Urinary bladder (tissue), 4 donors: ENCODE results near the gene HAND2. TPM values are rescaled to one million over a fixed set of nuclear protein-coding genes. Genes with fewer than 3 reads are reported as not detected.

Source experiments
- DNase-seq: peaks from one replicate; pipeline ENCODE4 v3.0.0-alpha.2; 2015; ENCODE audit errors: extremely low spot score
- H3K27ac ChIP-seq: one replicate; pipeline ENCODE4 v1.5.1; 2013; ENCODE audit warnings: low read depth, mild to moderate bottlenecking, moderate library complexity
- H3K36me3 ChIP-seq: one replicate; pipeline ENCODE4 v1.6.1; 2013; ENCODE audit warnings: mild to moderate bottlenecking, moderate library complexity; ENCODE audit not compliant: insufficient read depth
- H3K4me1 ChIP-seq: one replicate; pipeline ENCODE4 v1.6.1; 2013; ENCODE audit warnings: mild to moderate bottlenecking, moderate library complexity; ENCODE audit not compliant: insufficient read depth
- H3K4me3 ChIP-seq: one replicate; pipeline ENCODE4 v1.5.1; 2013; ENCODE audit warnings: low read depth, low read length
- WGBS: extraction: QIAGEN DNeasy Blood & Tissue Kit; methylation state at CpG from one replicate; pipeline ENCODE4 v1.1.7; 2013; 5-methylcytosine and 5-hydroxymethylcytosine counted together
- polyA plus RNA-seq: library from polyadenylated mRNA; stranded (reverse); fragments of 200-250 nt; gene quantifications from one replicate; pipeline ENCODE4 v1.2.3, GENCODE V29; 2013
- total RNA-seq: library from RNA; depleted of rRNA; stranded (reverse); fragments of >200 nt; gene quantifications from one replicate; pipeline ENCODE4 v1.2.3, GENCODE V29; 2014
- donor health status: healthy with polysubstance abuse.
- donor health status: healthy.

HAND2 gene
- 14.5 TPM for total RNA-seq
- 75.1 TPM for polyA plus RNA-seq

DNA sequence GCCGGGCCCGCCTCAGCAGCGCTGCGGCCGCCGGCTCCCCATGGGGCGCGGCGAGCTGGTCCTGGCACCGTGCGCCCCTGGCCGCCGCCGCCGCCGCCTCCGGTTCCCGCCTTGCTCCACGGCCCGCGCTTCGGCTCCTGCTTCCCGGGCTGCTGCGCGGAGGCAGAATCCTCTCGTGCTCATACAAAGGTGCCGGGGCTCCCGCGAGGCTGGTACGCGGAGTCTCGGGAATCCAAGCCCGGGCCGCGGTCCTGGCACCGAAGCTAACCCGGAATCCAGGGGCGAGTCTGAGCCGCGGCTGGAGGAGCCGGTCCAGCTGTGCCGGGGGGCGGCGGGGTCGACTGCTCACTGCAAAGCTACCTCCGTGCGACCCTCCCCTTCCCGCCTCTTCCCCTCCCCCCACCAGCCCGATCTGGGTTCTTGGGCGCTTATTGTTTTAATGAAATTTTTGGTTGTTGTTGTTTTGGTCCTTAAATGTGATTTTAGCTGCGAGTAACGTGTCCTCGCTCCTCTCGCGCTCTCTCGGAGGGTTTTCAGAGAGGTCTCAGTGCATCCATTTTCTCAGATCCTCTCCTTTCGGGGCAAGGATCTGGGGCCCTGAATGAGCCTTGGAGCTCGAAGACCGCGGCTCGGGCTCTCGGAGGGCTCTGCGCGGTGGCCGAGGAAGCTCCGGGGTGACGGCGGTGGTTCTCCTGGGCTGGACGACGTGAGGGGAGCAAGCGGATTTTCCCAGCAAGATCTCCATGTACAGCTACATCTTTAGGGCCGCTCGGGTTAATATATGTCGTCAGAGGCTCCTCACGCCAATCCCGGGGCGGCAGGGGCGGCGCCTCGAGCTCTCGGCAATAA lies at the start of gene HAND2:
HAND2 (minus strand) TSS at position 753 of the 849 bp plus-strand sequence. CDS start 940 bp downstream, outside the sequence.
- no peaks in the 10 kb centered on the region for H3K36me3 ChIP-seq
- DNase-seq: peak; percentile 80
- H3K4me1 ChIP-seq: no peaks in the 10 kb centered on the region

DNA sequence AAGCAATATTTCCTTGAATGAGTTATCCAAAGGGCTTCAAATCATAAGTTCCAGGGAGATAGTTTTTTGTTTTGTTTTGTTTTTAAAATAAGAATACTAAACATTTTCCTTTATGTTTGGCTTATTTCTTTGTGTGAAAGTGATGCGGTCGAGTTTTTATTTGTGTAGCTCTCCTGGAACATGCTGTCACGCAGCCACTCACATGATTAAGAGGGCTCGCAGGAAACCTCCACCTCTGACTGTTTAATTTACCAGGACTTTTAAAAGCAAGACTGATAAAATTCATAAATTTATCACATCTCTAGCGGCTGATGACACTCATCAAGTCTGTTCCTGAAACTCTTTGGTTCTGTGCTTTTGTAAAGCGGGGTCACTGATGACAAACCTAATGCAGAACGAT lies 48.9 kb upstream of the HAND2 start:
- no peaks in the 10 kb centered on the region for H3K4me1 ChIP-seq
- 79% methylated on average over 7 of the region's 7 CpGs for WGBS
- H3K27ac ChIP-seq: no peak overlapping the region
- no peak overlapping the region for H3K4me3 ChIP-seq
- DNase-seq: no peak
- no peaks in the 10 kb centered on the region for H3K36me3 ChIP-seq

More for the DNA sequence above, at the start of gene HAND2:
- H3K27ac ChIP-seq: peak within 1 kb of the TSS; percentile 91
- WGBS: under 1% methylated on average over 81 of the region's 81 CpGs
- H3K4me3 ChIP-seq: peak within 1 kb of the TSS; percentile 87

DNA sequence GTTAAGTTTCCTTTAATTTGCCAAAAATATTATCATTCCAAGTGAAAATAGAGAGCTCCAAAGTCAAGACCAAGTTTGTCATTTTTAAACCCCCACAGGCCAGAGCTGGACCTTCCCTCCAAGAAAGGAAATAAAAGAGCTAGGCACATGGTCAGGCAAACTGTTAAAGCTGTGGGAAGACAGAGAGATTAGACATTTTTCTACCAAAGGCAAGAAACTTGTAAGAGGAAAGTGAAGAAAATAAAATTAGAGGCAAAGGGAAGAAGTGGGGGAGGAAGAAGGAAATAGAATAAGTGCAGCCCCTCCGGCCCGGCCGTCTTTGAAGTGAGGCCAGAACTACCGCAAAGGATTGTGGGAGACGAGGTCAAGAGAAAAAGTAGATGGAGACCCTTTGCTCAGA lies 47.9 kb upstream of the HAND2 start:
- no peak overlapping the region for H3K4me3 ChIP-seq
- no peak for DNase-seq
- 86% methylated on average over 5 of the region's 5 CpGs for WGBS

DNA sequence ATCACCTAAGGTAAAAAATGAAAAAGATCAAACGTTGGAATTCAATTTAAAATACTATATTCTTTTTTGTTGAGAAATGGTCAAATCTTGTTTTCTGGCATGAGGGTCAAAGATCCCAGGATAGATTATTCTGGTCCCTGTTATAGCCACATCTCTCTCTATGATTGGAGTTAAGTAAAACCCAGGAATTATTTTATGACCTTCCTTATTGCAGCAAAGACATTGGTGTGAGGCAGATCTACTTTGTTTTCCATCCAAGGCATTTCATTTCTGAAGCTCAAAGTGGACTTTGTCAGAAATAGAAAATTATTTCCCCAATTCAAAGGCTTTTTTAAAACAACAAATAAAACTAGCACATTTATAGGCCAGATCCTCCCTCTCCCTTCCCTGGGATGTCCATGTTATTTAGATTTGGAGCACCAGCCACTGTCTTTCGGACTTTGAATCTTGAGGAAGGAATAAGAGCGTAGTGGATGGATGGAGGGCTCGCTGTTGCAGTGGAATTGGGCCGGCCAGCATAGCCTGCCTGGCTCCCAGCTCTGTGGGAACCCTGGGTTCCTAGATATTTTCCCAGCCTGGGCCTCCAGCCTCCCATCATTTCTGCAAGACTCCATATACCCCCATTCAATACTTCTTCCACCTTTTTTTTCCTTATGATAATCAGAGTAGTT lies 45.6 kb upstream of the HAND2 start:
- no peak overlapping the region for H3K27ac ChIP-seq

More for the DNA sequence above, 47.9 kb upstream of the HAND2 start:
- Histone ChIP-seq H3K36me3 (no peaks in the 10 kb centered on the region), H3K27ac (no peak overlapping the region), H3K4me1 (no peaks in the 10 kb centered on the region)

DNA sequence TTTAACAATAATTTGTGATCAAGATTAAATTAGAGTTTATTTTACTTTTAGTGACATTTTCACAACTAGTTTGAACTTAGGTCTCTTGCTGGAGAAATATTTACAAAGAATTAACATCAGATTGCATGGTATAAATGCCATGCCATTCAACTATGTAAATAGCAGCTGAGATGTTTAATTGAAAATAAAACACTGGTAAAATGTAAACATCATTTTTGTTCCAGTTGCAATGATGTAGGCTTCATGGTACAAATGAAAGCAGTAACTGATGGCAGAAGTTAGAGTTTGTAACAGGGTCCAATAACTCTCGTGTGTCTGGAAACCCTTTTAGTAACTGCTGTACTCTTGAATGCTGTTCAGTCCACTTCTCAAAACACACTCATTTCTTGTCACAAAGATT lies 43.7 kb upstream of the HAND2 start:
- no peak for DNase-seq
- WGBS: 32% methylated on average over 1 of the region's 1 CpG
- no peak overlapping the region for H3K4me3 ChIP-seq
- H3K4me1 ChIP-seq: no peaks in the 10 kb centered on the region
- H3K27ac ChIP-seq: no peak overlapping the region
- H3K36me3 ChIP-seq: no peaks in the 10 kb centered on the region

More for the DNA sequence above, 45.6 kb upstream of the HAND2 start:
- Histone ChIP-seq H3K4me1 (no peaks in the 10 kb centered on the region), H3K4me3 (no peak overlapping the region), H3K36me3 (no peaks in the 10 kb centered on the region)
- WGBS: 93% methylated on average over 5 of the region's 5 CpGs
- DNase-seq: no peak

DNA sequence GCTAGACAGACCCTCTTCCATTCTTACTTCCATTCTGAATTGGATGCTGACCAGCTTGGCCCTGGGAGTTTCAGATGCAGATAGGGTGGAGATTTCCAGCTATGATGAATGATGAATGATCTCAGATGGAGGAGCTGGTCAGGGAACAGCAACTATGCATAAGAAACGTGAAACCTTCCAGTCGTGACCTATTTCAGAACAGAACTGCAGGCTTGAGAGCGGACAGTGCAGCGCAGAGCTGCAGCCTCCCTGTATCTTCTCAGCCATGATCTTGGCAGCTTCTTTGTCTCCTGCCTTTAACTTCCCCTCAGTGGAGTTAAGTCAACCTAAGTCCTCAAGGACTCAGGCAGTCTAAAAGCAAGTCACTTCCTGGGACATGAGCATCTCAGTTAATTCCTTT lies 43.3 kb upstream of the HAND2 start:
- no peak overlapping the region for H3K27ac ChIP-seq
- no peaks in the 10 kb centered on the region for H3K36me3 ChIP-seq
- DNase-seq: no peak
- WGBS: 30% methylated on average over 4 of the region's 4 CpGs
- no peaks in the 10 kb centered on the region for H3K4me1 ChIP-seq
- no peak overlapping the region for H3K4me3 ChIP-seq

DNA sequence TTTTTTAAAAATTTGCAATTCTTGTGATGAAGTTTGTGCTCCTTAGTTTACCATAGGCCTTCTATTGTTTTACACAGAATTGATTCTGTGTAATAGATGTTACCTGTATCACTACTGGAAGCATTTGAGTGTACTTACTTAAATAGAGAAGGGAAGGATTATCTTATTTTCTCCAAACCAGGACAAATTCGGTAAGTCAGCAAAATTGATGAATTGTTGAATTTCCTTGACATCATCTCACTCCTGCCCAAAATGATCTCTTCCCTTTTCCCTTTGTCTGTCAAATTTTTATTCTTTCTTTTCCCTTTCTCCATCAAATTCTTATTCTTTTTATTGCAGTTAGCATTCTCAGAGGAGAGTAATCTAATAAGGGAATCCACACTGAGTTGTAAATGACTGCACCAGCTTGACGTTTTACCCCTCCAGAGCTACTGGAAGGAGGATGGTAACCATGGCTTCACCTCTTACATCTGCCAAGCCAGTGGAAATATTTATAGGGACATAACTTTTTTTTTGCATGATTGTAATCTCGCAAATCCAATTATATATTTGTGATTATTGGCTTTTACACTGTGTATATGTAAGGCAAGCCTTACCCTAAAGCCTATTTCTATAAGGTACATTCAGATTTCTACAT lies 42.6 kb upstream of the HAND2 start:
- Histone ChIP-seq H3K27ac (no peak overlapping the region), H3K4me1 (no peaks in the 10 kb centered on the region), H3K36me3 (no peaks in the 10 kb centered on the region), H3K4me3 (no peak overlapping the region)
- 65% methylated on average over 3 of the region's 3 CpGs for WGBS
- DNase-seq: no peak

DNA sequence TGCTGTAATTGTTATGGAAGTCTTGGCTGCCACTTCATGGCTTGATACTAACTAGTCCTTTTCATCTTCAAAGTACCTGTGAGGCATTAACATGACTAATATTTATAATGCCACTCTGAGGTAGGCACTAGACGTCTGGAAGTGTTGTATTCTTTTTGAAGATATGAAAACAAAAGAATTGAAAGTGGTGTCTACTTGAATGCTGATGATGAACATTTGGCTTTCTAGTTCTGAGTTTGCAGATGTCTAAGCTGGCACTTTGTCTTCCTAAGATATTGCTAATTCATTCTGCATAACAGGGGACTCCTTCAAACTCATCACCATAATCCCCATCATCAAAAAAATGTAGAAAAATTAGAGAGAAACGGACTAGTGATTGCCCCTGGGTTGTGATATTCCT lies 41.6 kb upstream of the HAND2 start:
- no peak for DNase-seq
- Histone ChIP-seq H3K36me3 (no peaks in the 10 kb centered on the region), H3K27ac (no peak overlapping the region), H3K4me1 (no peaks in the 10 kb centered on the region), H3K4me3 (no peak overlapping the region)
- 55% methylated on average over 2 of the region's 2 CpGs for WGBS

DNA sequence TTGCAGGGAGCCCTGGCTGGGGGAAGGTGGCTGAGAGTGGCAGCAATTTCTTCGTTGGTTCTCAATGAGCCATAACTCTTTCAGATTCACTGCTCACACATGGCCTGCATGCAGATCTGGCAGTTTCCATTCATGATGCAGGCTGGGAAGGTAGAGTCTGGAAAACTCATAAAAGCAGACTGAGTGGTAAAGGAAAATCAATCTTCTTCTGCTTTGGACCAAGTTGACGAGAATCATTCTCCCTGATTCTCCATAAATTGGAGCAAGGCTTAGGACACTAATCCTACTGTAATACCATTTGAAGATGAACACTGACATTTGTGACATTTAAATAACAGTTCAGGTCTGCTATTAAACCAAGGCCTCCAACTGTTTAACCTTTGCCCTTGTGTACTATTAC lies 35.3 kb upstream of the HAND2 start:
- H3K4me1 ChIP-seq: no peaks in the 10 kb centered on the region
- no peak overlapping the region for H3K4me3 ChIP-seq
- no peaks in the 10 kb centered on the region for H3K36me3 ChIP-seq
- no peak overlapping the region for H3K27ac ChIP-seq
- DNase-seq: no peak
- 56% methylated on average over 2 of the region's 2 CpGs for WGBS

DNA sequence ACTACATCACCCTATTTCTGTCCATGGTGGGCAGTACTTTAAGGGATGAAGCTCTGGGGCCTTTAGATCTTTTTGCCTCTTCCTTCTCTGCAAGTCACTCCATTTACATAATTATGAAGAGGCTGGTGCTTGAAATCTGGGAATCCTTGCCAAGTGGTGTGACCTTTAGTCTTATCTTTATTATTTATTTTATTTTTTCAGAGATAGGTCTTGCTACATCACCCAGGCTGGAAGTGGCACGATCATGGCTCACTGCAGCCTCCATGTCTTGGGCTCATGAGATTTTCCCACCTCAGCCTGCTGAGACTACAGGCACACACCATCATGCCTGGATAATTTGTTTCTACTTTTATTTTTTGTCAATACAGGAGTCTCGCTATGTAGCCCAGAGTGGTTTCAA lies 34.4 kb upstream of the HAND2 start:
- no peaks in the 10 kb centered on the region for H3K4me1 ChIP-seq
- 75% methylated on average over 2 of the region's 2 CpGs for WGBS

DNA sequence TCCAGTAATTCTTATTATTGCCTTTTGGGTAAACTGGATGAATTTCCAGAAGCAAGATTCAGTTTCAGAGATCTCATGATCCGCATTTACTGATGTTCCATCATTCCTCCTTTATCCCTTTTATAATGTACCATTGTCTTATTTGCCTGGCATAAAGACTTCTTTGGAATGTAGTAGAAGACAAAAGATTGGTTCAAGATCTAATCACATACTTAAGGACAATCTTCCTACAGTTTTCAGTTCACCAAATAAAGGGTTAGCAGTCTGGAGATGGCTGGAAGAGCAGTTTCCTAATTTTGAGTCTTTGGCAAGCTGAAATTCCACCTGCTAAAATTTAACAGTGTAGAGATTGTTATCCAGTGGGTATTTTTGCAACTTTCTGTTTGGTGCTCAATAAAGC lies 30.9 kb upstream of the HAND2 start:
- DNase-seq: no peak
- WGBS: 92% methylated on average over 1 of the region's 1 CpG
- H3K36me3 ChIP-seq: no peaks in the 10 kb centered on the region
- H3K4me1 ChIP-seq: no peaks in the 10 kb centered on the region
- H3K27ac ChIP-seq: no peak overlapping the region
- no peak overlapping the region for H3K4me3 ChIP-seq

More for the DNA sequence above, 34.4 kb upstream of the HAND2 start:
- Histone ChIP-seq H3K27ac (no peak overlapping the region), H3K36me3 (no peaks in the 10 kb centered on the region), H3K4me3 (no peak overlapping the region)
- DNase-seq: no peak

DNA sequence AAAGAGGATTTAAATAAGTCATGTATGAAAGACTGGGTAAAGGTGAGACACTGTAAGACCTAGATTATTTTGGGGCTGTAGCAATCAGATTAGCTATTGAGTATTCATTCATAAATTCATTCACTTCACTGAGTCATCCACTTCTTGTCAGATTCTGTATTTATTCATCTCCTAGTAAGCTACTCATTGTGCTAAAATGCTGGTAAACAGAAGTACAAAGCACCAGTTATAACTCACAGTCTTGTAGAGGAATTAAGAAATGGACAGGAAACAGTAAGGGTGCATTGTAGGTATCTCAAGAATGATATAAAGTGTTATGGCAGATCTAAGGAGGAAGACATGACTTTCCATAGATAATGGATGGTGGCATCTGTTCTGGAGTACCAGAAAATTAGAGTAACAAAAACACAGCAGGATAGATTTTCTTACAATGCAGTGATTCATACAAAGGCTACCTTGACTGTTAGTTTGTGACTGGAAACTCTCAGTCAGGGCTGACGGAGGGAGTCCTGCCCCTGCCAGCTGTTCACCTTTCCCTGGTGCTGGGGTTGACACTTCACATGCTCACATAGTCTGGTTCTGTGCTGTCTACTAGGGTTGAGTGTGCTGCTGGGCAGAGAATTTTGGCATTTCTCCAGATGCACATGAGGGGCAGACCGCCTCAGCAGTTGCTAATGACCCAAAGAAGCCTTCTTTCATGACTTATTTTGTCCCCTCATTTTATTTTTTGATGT lies 26.5 kb upstream of the HAND2 start:
- no peak for DNase-seq
- Histone ChIP-seq H3K36me3 (no peaks in the 10 kb centered on the region), H3K4me3 (no peak overlapping the region), H3K27ac (no peak overlapping the region), H3K4me1 (no peaks in the 10 kb centered on the region)
- 92% methylated on average over 2 of the region's 2 CpGs for WGBS

DNA sequence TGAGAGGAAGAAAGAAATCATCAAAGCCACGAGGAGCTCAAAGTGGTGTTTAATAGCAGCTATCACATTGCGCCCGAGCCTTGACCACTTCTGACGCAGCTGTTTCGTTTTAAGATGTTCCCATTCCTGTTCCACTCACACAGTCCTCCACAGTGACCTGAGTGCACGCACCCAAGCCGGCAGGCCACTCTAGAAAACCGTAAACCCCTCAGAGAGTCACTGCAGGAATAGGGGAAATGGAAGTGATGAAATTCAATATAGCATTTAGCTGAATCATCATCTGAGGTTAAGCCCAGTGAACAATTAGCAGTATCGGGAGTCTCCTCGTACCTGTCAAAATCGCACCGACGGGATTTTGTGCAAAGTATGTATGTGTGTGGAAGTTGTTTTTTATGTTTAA lies 17.9 kb upstream of the HAND2 start:
- H3K27ac ChIP-seq: no peak overlapping the region
- WGBS: 53% methylated on average over 13 of the region's 13 CpGs
- no peaks in the 10 kb centered on the region for H3K4me1 ChIP-seq
- no peaks in the 10 kb centered on the region for H3K36me3 ChIP-seq
- no peak overlapping the region for H3K4me3 ChIP-seq
- no peak for DNase-seq
